Smooth muscle cell (in vitro differentiated cells): Measurements from ENCODE around the gene CPA1. TPM values are rescaled to one million over a fixed set of nuclear protein-coding genes. Genes with fewer than 3 reads are reported as not detected.

Experiments used
- DNase-seq: peaks from one replicate; lab custom pipeline; 2025; ENCODE audit not compliant: unreplicated experiment; lab: John Stamatoyannopoulos, UW
- H2AFZ ChIP-seq: fragments of 200-600 bp; sonication (generic); 2 replicates; pipeline ENCODE4 v1.6.0; 2016; ENCODE audit warnings: antibody characterized with exemption, low read depth, mild to moderate bottlenecking
- H3F3A ChIP-seq: fragments of 200-600 bp; sonication (generic); 2 replicates; pipeline ENCODE4 v1.6.0; 2017; ENCODE audit warnings: antibody characterized with exemption, low read depth
- H3K27ac ChIP-seq: fragments of 200-600 bp; sonication (generic); 2 replicates; pipeline ENCODE4 v1.5.1; 2016; ENCODE audit warnings: low read depth, mild to moderate bottlenecking
- H3K27me3 ChIP-seq: fragments of 200-600 bp; sonication (generic); 2 replicates; pipeline ENCODE4 v1.6.1; 2016; ENCODE audit warnings: low read depth, mild to moderate bottlenecking
- H3K36me3 ChIP-seq: fragments of 200-600 bp; sonication (generic); 2 replicates; pipeline ENCODE4 v1.5.1; 2016; ENCODE audit warnings: low read depth
- H3K4me1 ChIP-seq: fragments of 200-600 bp; sonication (generic); 2 replicates; pipeline ENCODE4 v1.5.1; 2016; ENCODE audit warnings: low read depth
- H3K4me2 ChIP-seq: fragments of 200-600 bp; sonication (generic); 2 replicates; pipeline ENCODE4 v1.6.0; 2016; ENCODE audit warnings: mild to moderate bottlenecking
- H3K4me3 ChIP-seq: fragments of 200-600 bp; sonication (generic); 2 replicates; pipeline ENCODE4 v1.5.1; 2016; ENCODE audit warnings: mild to moderate bottlenecking
- H3K79me2 ChIP-seq: fragments of 200-600 bp; sonication (generic); 2 replicates; pipeline ENCODE4 v1.6.0; 2016; ENCODE audit warnings: low read depth, mild to moderate bottlenecking
- H3K9ac ChIP-seq: fragments of 200-600 bp; sonication (generic); 2 replicates; pipeline ENCODE4 v1.6.0; 2016; ENCODE audit warnings: low read depth
- H3K9me3 ChIP-seq: fragments of 200-600 bp; sonication (generic); replicated peaks from 2 replicates; pipeline ENCODE4 v1.5.1; 2016; ENCODE audit warnings: low read depth
- H4K20me1 ChIP-seq: fragments of 200-600 bp; sonication (generic); 2 replicates; pipeline ENCODE4 v1.6.0; 2016; ENCODE audit warnings: low read depth
- WGBS: methylation state at CpG from one replicate; pipeline ENCODE4 v1.1.7; 2016; ENCODE audit warnings: low lambda C conversion rate; 5-methylcytosine and 5-hydroxymethylcytosine counted together
- polyA plus RNA-seq: library from polyadenylated mRNA; unstranded; fragments of >200 nt; fragmentation: Nextera tagmentation; extraction: Ambion mirVana; gene quantifications from 2 replicates; pipeline ENCODE4 v1.2.1, GENCODE V29; 2016
- total RNA-seq: library from RNA; depleted of rRNA; stranded (reverse); fragments of >200 nt; gene quantifications from 2 replicates; pipeline ENCODE4 v1.2.3, GENCODE V29; 2014
- TF ChIP-seq, protein P1 (sequence below): fragments of 200-600 bp; sonication (generic); IDR thresholded peaks from 2 replicates; pipeline ENCODE4 v1.5.1; 2017; ENCODE audit warnings: borderline replicate concordance, mild to moderate bottlenecking, antibody characterized with exemption; ENCODE audit not compliant: insufficient read depth, poor library complexity, severe bottlenecking

The CPA1 gene
- total and polyA plus RNA-seq, 2 experiments from 2014 or later, result 0.90 to 3.8 TPM

- peaks cover 15% of the 10 kb centered on the region for H3F3A ChIP-seq
- no peaks in the 10 kb centered on the region for H3K27me3 ChIP-seq
- H3K4me1 ChIP-seq, result peaks cover 30% of the 10 kb centered on the region
- 8% methylated on average over 2 of the region's 2 CpGs for WGBS
- H3K79me2 ChIP-seq, result peaks cover 3% of the 10 kb centered on the region
- DNase-seq, result no peak
- peak overlapping the region; percentile 71 for H3K27ac ChIP-seq
- TF ChIP-seq, protein P1, sequence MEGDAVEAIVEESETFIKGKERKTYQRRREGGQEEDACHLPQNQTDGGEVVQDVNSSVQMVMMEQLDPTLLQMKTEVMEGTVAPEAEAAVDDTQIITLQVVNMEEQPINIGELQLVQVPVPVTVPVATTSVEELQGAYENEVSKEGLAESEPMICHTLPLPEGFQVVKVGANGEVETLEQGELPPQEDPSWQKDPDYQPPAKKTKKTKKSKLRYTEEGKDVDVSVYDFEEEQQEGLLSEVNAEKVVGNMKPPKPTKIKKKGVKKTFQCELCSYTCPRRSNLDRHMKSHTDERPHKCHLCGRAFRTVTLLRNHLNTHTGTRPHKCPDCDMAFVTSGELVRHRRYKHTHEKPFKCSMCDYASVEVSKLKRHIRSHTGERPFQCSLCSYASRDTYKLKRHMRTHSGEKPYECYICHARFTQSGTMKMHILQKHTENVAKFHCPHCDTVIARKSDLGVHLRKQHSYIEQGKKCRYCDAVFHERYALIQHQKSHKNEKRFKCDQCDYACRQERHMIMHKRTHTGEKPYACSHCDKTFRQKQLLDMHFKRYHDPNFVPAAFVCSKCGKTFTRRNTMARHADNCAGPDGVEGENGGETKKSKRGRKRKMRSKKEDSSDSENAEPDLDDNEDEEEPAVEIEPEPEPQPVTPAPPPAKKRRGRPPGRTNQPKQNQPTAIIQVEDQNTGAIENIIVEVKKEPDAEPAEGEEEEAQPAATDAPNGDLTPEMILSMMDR, result no peak
- no peak overlapping the region for H3K9ac ChIP-seq
- no peaks in the 10 kb centered on the region for H4K20me1 ChIP-seq
- peak overlapping the region; percentile 15 for H2AFZ ChIP-seq
- no peaks in the 10 kb centered on the region for H3K9me3 ChIP-seq
- H3K36me3 ChIP-seq, result no peaks in the 10 kb centered on the region
- no peak overlapping the region for H3K4me3 ChIP-seq
- H3K4me2 ChIP-seq, result peak overlapping the region; percentile 50
Measured at GRCh38 chr7:130421684-130422083, 41.4 kb downstream of the CPA1 start.

DNA sequence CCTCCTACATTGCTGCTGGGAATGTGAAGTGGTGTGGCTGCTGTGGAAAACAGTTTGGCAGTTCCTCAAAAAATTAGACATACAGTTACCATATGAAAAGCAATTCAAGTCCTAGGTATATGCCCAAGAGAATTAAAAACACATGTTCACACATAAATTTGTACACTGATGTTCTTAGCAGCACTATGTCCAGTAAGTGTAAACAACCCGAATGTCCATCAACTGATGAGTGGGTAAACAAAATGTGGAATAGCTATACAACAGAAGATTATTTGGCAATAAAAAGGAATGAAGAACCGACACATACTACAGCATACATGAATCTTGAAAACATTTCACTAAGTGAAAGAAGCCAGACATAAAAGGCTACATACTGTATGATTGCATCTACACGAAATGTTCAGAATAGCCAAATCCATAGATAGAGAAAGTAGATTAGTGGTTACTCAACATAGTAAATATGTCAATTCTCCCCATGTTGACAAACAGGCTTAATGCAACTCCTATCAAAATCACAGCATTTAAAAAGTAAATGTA, 43.3 kb downstream of the CPA1 start:
- peaks cover 21% of the 10 kb centered on the region for H3K4me1 ChIP-seq
- no peaks in the 10 kb centered on the region for H4K20me1 ChIP-seq
- no peak overlapping the region for H3K4me2 ChIP-seq
- no peaks in the 10 kb centered on the region for H3K36me3 ChIP-seq
- peaks cover 7% of the 10 kb centered on the region for H3F3A ChIP-seq
- no peak overlapping the region for H3K27ac ChIP-seq
- H3K27me3 ChIP-seq, result no peaks in the 10 kb centered on the region
- no peak overlapping the region for H3K9ac ChIP-seq
- no peaks in the 10 kb centered on the region for H3K9me3 ChIP-seq
- TF ChIP-seq, protein P1, result no peak
- DNase-seq, result no peak
- H2AFZ ChIP-seq, result no peak overlapping the region
- H3K4me3 ChIP-seq, result no peak overlapping the region
- WGBS, result 75% methylated on average over 3 of the region's 3 CpGs
- peaks cover 3% of the 10 kb centered on the region for H3K79me2 ChIP-seq

- Histone ChIP-seq H2AFZ (no peak overlapping the region), H4K20me1 (no peaks in the 10 kb centered on the region), H3K27me3 (no peaks in the 10 kb centered on the region), H3K4me2 (no peak overlapping the region), H3K4me1 (peaks cover 21% of the 10 kb centered on the region), H3K9ac (no peak overlapping the region), H3K4me3 (no peak overlapping the region), H3K36me3 (no peaks in the 10 kb centered on the region), H3K27ac (no peak overlapping the region), H3K79me2 (peaks cover 3% of the 10 kb centered on the region), H3F3A (peaks cover 12% of the 10 kb centered on the region), H3K9me3 (no peaks in the 10 kb centered on the region)
- TF ChIP-seq, protein P1, result no peak
- WGBS, result 94% methylated on average over 4 of the region's 4 CpGs
- DNase-seq, result no peak
Measured at GRCh38 chr7:130425796-130426195, 45.5 kb downstream of the CPA1 start.

DNA sequence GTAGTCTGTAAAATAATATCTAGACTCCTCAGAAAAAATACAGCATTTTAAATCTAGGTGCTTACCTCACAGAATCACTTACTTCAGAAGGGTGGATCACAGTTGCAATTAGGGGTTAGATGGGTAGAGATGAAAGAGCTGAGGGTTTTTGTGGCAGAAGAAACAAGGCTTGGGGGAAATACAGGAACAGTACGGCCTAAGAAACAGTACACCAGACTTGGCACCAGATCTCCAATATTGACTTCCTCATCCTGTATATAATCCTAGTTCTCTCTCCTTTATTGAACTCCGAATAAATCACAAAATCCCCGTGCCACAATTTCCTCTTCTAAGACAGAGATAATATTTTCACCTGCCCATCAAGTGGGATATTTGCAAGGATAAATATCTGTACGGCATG, 46.3 kb downstream of the CPA1 start:
- Histone ChIP-seq H4K20me1 (no peaks in the 10 kb centered on the region), H3K9me3 (no peaks in the 10 kb centered on the region), H3K36me3 (no peaks in the 10 kb centered on the region), H3K27ac (no peak overlapping the region), H3K27me3 (no peaks in the 10 kb centered on the region), H2AFZ (no peak overlapping the region), H3K9ac (no peak overlapping the region), H3K79me2 (peaks cover 3% of the 10 kb centered on the region), H3K4me1 (peaks cover 21% of the 10 kb centered on the region), H3K4me2 (no peak overlapping the region), H3K4me3 (no peak overlapping the region), H3F3A (peaks cover 12% of the 10 kb centered on the region)
- DNase-seq, result no peak
- TF ChIP-seq, protein P1, result no peak
- WGBS, result 96% methylated on average over 4 of the region's 4 CpGs
